Keratinocyte (primary cell): ENCODE measurements around the gene ZBP1.

Experiments used
- EZH2 ChIP-seq: IDR thresholded peaks from one replicate; pipeline ENCODE4 v1.6.1; 2012; ENCODE audit warnings: inconsistent platforms, mild to moderate bottlenecking, low read length, moderate library complexity
- TF ChIP-seq, protein P1 (sequence below), 3 experiments: IDR thresholded peaks in 1 of 3; conservative IDR thresholded peaks in 1 of 3; optimal IDR thresholded peaks in 1 of 3; 2 replicates in 2 of 3; 3 replicates in 1 of 3; pipeline versions ENCODE3 to v1.5.1; 2011; ENCODE audit warnings: low read length in 3 of 3, mild to moderate bottlenecking in 3 of 3, moderate library complexity in 2 of 3, control low read depth in 1 of 3, inconsistent platforms in 1 of 3; ENCODE audit not compliant: insufficient read depth in 2 of 3; ENCODE audit errors: extremely low read depth in 1 of 3

- TF ChIP-seq, protein P1, sequence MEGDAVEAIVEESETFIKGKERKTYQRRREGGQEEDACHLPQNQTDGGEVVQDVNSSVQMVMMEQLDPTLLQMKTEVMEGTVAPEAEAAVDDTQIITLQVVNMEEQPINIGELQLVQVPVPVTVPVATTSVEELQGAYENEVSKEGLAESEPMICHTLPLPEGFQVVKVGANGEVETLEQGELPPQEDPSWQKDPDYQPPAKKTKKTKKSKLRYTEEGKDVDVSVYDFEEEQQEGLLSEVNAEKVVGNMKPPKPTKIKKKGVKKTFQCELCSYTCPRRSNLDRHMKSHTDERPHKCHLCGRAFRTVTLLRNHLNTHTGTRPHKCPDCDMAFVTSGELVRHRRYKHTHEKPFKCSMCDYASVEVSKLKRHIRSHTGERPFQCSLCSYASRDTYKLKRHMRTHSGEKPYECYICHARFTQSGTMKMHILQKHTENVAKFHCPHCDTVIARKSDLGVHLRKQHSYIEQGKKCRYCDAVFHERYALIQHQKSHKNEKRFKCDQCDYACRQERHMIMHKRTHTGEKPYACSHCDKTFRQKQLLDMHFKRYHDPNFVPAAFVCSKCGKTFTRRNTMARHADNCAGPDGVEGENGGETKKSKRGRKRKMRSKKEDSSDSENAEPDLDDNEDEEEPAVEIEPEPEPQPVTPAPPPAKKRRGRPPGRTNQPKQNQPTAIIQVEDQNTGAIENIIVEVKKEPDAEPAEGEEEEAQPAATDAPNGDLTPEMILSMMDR (optimal IDR thresholded peaks at IDR 0.05 in 1 of 3, IDR thresholded peaks at IDR 0.05 in 1 of 3, conservative IDR thresholded peaks at IDR 0.05 in 1 of 3; ENCODE audit: extremely low read depth in 1 of 3, insufficient read depth in 2 of 3, low read length in 3 of 3), result no peak
- TF ChIP-seq EZH2, result no peak
These were observed 9.8 kb upstream of the ZBP1 start for GRCh38 chr20:57630061-57630460.
